SK-N-SH (cell line): ENCODE data around the gene MEI1. TPM values are rescaled to one million over a fixed set of nuclear protein-coding genes. Genes with fewer than 3 reads are reported as not detected.

ENCODE experiments used
- CHD2 ChIP-seq: fragments of 150-350 bp; IDR thresholded peaks from 2 replicates; pipeline ENCODE4 v1.6.1; 2018; ENCODE audit warnings: low read length; ENCODE audit not compliant: partially characterized antibody
- EZH2phosphoT487 ChIP-seq: fragments of 200-600 bp; sonication (generic); IDR thresholded peaks from 2 replicates; pipeline ENCODE4 v1.6.1; 2017; ENCODE audit warnings: low read depth, mixed run types, mild to moderate bottlenecking, antibody characterized with exemption, moderate library complexity, borderline replicate concordance
- FOSL2 ChIP-seq: IDR thresholded peaks from 2 replicates; pipeline ENCODE4 v1.4.0; 2012; ENCODE audit warnings: low read depth, mild to moderate bottlenecking, moderate library complexity, borderline replicate concordance
- FOXJ3 ChIP-seq: sonication (generic); formaldehyde crosslinking; IDR thresholded peaks from 2 replicates; pipeline ENCODE4 v1.5.1; 2020; ENCODE audit warnings: mild to moderate bottlenecking, missing genetic modification reagents
- GABPA ChIP-seq: IDR thresholded peaks from 2 replicates; pipeline ENCODE4 v1.4.0; 2012; ENCODE audit warnings: low read depth, mild to moderate bottlenecking
- GATA2 ChIP-seq: sonication (generic); formaldehyde crosslinking; IDR thresholded peaks from 2 replicates; pipeline ENCODE4 v1.5.0; 2020; ENCODE audit warnings: mild to moderate bottlenecking, missing genetic modification reagents
- MXI1 ChIP-seq: IDR thresholded peaks from 2 replicates; pipeline ENCODE4 v1.6.1; 2012; ENCODE audit warnings: mild to moderate bottlenecking, low read depth, low read length, improper control_type of control experiment
- NFIC ChIP-seq: IDR thresholded peaks from 2 replicates; pipeline ENCODE4 v1.4.0; 2012; ENCODE audit warnings: borderline replicate concordance
- POLR2AphosphoS5 ChIP-seq: IDR thresholded peaks from 2 replicates; pipeline ENCODE4 v1.6.1; 2012; ENCODE audit warnings: low read depth, low read length
- RAD21 ChIP-seq: IDR thresholded peaks from 2 replicates; pipeline ENCODE4 v1.6.1; 2012; ENCODE audit warnings: mild to moderate bottlenecking, low read length
- RFX5 ChIP-seq: IDR thresholded peaks from 2 replicates; pipeline ENCODE4 v1.6.1; 2012; ENCODE audit warnings: mild to moderate bottlenecking, improper control_type of control experiment, low read length
- SIN3A ChIP-seq: IDR thresholded peaks from 2 replicates; pipeline ENCODE4 v1.6.1; 2012; ENCODE audit warnings: low read depth, mild to moderate bottlenecking, low read length, moderate library complexity, borderline replicate concordance
- TCF12 ChIP-seq: IDR thresholded peaks from 2 replicates; pipeline ENCODE4 v1.4.0; 2012
- TEAD4 ChIP-seq: IDR thresholded peaks from 2 replicates; pipeline ENCODE4 v1.4.0; 2012; ENCODE audit warnings: mild to moderate bottlenecking, borderline replicate concordance; ENCODE audit not compliant: insufficient read depth
- polyA plus RNA-seq, 3 experiments: library from polyadenylated mRNA; depleted of rRNA; stranded (reverse); fragments of >200 nt; gene quantifications; 2 replicates each; pipeline ENCODE4 v1.2.3, GENCODE V29; 2012
- TF ChIP-seq, protein P1 (sequence below): fragments of 200-600 bp; sonication (generic); IDR thresholded peaks from 2 replicates; pipeline ENCODE4 v1.6.1; 2017; ENCODE audit warnings: antibody characterized with exemption, mild to moderate bottlenecking, moderate library complexity
- TF ChIP-seq, protein P2 (sequence below): IDR thresholded peaks from 2 replicates; pipeline ENCODE4 v1.4.0; 2012; ENCODE audit warnings: low read depth, borderline replicate concordance
- TF ChIP-seq, protein P3 (sequence below): fragments of 150-350 bp; IDR thresholded peaks from 2 replicates; pipeline ENCODE4 v1.6.1; 2017; ENCODE audit warnings: antibody characterized with exemption, low read length, low read depth, borderline replicate concordance

Gene MEI1
- polyA plus RNA-seq, 1 of the 3 experiments (the other 2 are of a cell fraction) = not detected

GRCh38 chr22:41682033-41682807, 17.1 kb upstream of the MEI1 start (continued):
- TF ChIP-seq, protein P1, sequence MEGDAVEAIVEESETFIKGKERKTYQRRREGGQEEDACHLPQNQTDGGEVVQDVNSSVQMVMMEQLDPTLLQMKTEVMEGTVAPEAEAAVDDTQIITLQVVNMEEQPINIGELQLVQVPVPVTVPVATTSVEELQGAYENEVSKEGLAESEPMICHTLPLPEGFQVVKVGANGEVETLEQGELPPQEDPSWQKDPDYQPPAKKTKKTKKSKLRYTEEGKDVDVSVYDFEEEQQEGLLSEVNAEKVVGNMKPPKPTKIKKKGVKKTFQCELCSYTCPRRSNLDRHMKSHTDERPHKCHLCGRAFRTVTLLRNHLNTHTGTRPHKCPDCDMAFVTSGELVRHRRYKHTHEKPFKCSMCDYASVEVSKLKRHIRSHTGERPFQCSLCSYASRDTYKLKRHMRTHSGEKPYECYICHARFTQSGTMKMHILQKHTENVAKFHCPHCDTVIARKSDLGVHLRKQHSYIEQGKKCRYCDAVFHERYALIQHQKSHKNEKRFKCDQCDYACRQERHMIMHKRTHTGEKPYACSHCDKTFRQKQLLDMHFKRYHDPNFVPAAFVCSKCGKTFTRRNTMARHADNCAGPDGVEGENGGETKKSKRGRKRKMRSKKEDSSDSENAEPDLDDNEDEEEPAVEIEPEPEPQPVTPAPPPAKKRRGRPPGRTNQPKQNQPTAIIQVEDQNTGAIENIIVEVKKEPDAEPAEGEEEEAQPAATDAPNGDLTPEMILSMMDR = no peak
- TF ChIP-seq MXI1 (peak; percentile 85), FOSL2 (no peak), CHD2 (peak; percentile 24), TCF12 (no peak), RFX5 (no peak), GABPA (peak; percentile 91), FOXJ3 (CRISPR knock-in tag) (no peak), TEAD4 (no peak), POLR2AphosphoS5 (peak; percentile 64; the same call in 1 of the 2 replicates), NFIC (no peak), RAD21 (no peak), SIN3A (no peak), EZH2phosphoT487 (no peak), GATA2 (CRISPR knock-in tag) (peak; percentile 9; the same call in 1 of the 2 replicates)
- TF ChIP-seq, protein P2, sequence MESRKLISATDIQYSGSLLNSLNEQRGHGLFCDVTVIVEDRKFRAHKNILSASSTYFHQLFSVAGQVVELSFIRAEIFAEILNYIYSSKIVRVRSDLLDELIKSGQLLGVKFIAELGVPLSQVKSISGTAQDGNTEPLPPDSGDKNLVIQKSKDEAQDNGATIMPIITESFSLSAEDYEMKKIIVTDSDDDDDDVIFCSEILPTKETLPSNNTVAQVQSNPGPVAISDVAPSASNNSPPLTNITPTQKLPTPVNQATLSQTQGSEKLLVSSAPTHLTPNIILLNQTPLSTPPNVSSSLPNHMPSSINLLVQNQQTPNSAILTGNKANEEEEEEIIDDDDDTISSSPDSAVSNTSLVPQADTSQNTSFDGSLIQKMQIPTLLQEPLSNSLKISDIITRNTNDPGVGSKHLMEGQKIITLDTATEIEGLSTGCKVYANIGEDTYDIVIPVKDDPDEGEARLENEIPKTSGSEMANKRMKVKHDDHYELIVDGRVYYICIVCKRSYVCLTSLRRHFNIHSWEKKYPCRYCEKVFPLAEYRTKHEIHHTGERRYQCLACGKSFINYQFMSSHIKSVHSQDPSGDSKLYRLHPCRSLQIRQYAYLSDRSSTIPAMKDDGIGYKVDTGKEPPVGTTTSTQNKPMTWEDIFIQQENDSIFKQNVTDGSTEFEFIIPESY = no peak
- TF ChIP-seq, protein P3, sequence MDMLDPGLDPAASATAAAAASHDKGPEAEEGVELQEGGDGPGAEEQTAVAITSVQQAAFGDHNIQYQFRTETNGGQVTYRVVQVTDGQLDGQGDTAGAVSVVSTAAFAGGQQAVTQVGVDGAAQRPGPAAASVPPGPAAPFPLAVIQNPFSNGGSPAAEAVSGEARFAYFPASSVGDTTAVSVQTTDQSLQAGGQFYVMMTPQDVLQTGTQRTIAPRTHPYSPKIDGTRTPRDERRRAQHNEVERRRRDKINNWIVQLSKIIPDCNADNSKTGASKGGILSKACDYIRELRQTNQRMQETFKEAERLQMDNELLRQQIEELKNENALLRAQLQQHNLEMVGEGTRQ = no peak
